Measurements from ENCODE around the gene TOX2.

- no peak for TF ChIP-seq CTCF (IDR thresholded peaks at IDR 0.05; ENCODE audit: low read depth, low read length, poor library complexity, severe bottlenecking)
- TF ChIP-seq EZH2phosphoT487 (IDR thresholded peaks at IDR 0.05; ENCODE audit: borderline replicate concordance, low read length) = no peak
Observed at GRCh38 chr20:44036441-44036840, 121.8 kb downstream of the TOX2 start.
